Measurements from ENCODE around the gene CDKL5.
A peak's percentile ranks its signal among the peaks of the same experiment; 100 is the strongest.

CDKL5 gene

DNA sequence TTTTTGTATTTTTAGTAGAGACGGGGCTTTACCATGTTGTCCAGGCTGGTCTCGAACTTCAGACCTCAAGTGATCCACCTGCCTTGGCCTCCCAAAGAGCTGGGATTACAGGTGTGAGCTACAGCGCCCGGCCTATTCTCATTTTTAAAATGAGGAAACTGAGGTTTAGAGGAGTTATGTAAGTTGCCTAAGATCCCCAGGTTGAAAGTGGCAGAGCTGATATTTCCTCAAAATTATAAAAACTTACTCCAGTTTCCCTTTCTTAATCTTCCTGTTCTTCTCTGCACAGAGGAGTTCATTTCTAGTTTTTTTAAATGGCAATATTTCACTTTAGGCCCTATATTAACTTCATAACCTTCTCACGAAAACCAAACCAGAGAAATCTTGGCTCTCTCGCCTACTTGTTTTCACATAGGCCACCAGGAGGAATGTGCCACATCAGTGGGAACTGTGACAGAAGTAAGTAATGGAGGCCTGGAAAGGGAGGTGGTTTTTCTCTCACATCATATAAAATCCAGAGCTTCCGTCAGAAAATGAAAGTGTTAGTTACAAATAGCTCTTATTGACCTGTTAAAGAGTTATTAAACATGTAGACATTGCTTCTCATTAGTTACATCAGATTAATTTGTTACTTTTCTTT lies 262.6 kb downstream of the CDKL5 start:
- Histone ChIP-seq H3K36me3 (ENCODE audit: control insufficient read depth in 2 of 2, insufficient read depth in 2 of 2, low read length in 2 of 2) (no peaks in the 10 kb centered on the region), H3K27ac (ENCODE audit: low read length) (no peak overlapping the region), H3K27me3 (ENCODE audit: control insufficient read depth in 1 of 2, insufficient read depth in 2 of 2, low read length in 2 of 2) (peaks cover 0 to 2% of the 10 kb centered on the region in 2 donors), H3K9ac (ENCODE audit: low read length in 2 of 2) (no peak overlapping the region), H3K4me3 (ENCODE audit: low read length in 2 of 2) (no peak overlapping the region), H3K4me1 (ENCODE audit: control insufficient read depth, insufficient read depth, low read length) (no peaks in the 10 kb centered on the region), H3K9me3 (ENCODE audit: control insufficient read depth in 2 of 2, low read length in 2 of 2) (peaks cover 0 to 2% of the 10 kb centered on the region in 2 donors)

- Histone ChIP-seq H3K27ac (ENCODE audit: low read length) (no peak overlapping the region), H3K4me1 (ENCODE audit: control insufficient read depth, insufficient read depth, low read length) (no peaks in the 10 kb centered on the region), H3K36me3 (ENCODE audit: control insufficient read depth in 2 of 2, insufficient read depth in 2 of 2, low read length in 2 of 2) (no peaks in the 10 kb centered on the region), H3K4me3 (ENCODE audit: low read length in 2 of 2) (no peak overlapping the region), H3K27me3 (ENCODE audit: control insufficient read depth in 1 of 2, insufficient read depth in 2 of 2, low read length in 2 of 2) (peaks cover 0 to 2% of the 10 kb centered on the region in 2 donors), H3K9ac (ENCODE audit: low read length in 2 of 2) (no peak overlapping the region), H3K9me3 (ENCODE audit: control insufficient read depth in 2 of 2, low read length in 2 of 2) (peaks cover 0 to 2% of the 10 kb centered on the region in 2 donors)
Measured at GRCh38 chrX:18691431-18691830, 266.0 kb downstream of the CDKL5 start.

- no peak overlapping the region for H3K4me3 ChIP-seq (ENCODE audit: low read length in 2 of 2)
- H3K9me3 ChIP-seq (ENCODE audit: control insufficient read depth in 2 of 2, low read length in 2 of 2) = peaks cover 0 to 2% of the 10 kb centered on the region in 2 donors
- no peaks in the 10 kb centered on the region for H3K36me3 ChIP-seq (ENCODE audit: control insufficient read depth in 2 of 2, insufficient read depth in 2 of 2, low read length in 2 of 2)
- no peak overlapping the region for H3K27ac ChIP-seq (ENCODE audit: low read length)
- H3K9ac ChIP-seq (ENCODE audit: low read length in 2 of 2) = no peak overlapping the region
- peaks cover 0 to 4% of the 10 kb centered on the region in 2 donors for H3K27me3 ChIP-seq (ENCODE audit: control insufficient read depth in 1 of 2, insufficient read depth in 2 of 2, low read length in 2 of 2)
- H3K4me1 ChIP-seq (ENCODE audit: control insufficient read depth, insufficient read depth, low read length) = no peaks in the 10 kb centered on the region
Measured at GRCh38 chrX:18692541-18692940, 267.1 kb downstream of the CDKL5 start.

- Histone ChIP-seq H3K4me3 (ENCODE audit: low read length in 2 of 2) (no peak overlapping the region), H3K9ac (ENCODE audit: low read length in 2 of 2) (no peak overlapping the region), H3K27ac (ENCODE audit: low read length) (no peak overlapping the region), H3K27me3 (ENCODE audit: control insufficient read depth in 1 of 2, insufficient read depth in 2 of 2, low read length in 2 of 2) (peaks cover 0 to 6% of the 10 kb centered on the region in 2 donors), H3K4me1 (ENCODE audit: control insufficient read depth, insufficient read depth, low read length) (no peaks in the 10 kb centered on the region), H3K36me3 (ENCODE audit: control insufficient read depth in 2 of 2, insufficient read depth in 2 of 2, low read length in 2 of 2) (no peaks in the 10 kb centered on the region), H3K9me3 (ENCODE audit: control insufficient read depth in 2 of 2, low read length in 2 of 2) (no peaks in the 10 kb centered on the region)
Measured at GRCh38 chrX:18696653-18697052, 271.2 kb downstream of the CDKL5 start.

GRCh38 chrX:18698737-18699650 lies 273.6 kb downstream of the CDKL5 start:
- Histone ChIP-seq H3K9ac (ENCODE audit: low read length in 2 of 2) (no peak overlapping the region), H3K4me1 (ENCODE audit: control insufficient read depth, insufficient read depth, low read length) (peaks cover 4% of the 10 kb centered on the region), H3K27ac (ENCODE audit: low read length) (no peak overlapping the region), H3K9me3 (ENCODE audit: control insufficient read depth in 2 of 2, low read length in 2 of 2) (no peaks in the 10 kb centered on the region), H3K36me3 (ENCODE audit: control insufficient read depth in 2 of 2, insufficient read depth in 2 of 2, low read length in 2 of 2) (no peaks in the 10 kb centered on the region), H3K4me3 (ENCODE audit: low read length in 2 of 2) (no peak overlapping the region), H3K27me3 (ENCODE audit: control insufficient read depth in 1 of 2, insufficient read depth in 2 of 2, low read length in 2 of 2) (peaks cover 0 to 8% of the 10 kb centered on the region in 2 donors)

DNA sequence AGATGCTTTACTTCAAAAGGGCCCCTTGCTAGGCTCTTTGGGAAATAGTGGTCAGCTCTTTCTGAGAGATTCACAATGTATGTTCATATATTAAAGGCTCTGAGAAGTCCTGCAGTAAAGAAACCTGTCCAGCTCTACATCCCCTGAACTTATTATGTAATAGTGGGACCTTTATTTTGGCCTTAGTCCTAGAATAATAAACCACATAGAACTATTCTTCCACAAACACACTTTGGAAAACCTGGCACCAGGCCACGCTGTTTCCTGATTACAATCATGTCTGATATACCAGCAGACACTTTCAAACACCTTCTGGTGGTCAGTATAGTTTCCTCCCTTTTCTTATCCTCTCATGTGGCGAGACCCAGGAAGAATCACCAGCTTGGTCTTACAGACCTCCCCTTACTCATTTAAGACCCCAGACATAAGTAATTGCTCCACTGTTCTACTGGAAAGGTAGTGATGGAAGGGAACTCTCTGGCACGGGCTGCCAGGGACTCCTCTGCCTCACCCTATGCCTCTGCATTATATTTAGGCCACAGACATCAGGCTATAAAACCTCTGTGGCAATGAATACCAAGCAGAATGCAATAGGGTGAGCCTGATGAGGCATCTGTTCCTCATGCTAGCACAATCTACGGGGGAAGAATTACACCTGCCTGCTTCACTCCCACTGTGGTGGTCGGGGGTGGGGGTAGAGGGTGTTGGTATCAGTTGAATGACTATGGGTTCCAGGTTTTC lies 276.4 kb downstream of the CDKL5 start:
- peaks cover 0 to 6% of the 10 kb centered on the region in 2 donors for H3K27me3 ChIP-seq (ENCODE audit: control insufficient read depth in 1 of 2, insufficient read depth in 2 of 2, low read length in 2 of 2)
- no peaks in the 10 kb centered on the region for H3K36me3 ChIP-seq (ENCODE audit: control insufficient read depth in 2 of 2, insufficient read depth in 2 of 2, low read length in 2 of 2)
- no peak overlapping the region for H3K27ac ChIP-seq (ENCODE audit: low read length)
- no peak overlapping the region for H3K4me3 ChIP-seq (ENCODE audit: low read length in 2 of 2)
- no peak overlapping the region for H3K9ac ChIP-seq (ENCODE audit: low read length in 2 of 2)
- H3K4me1 ChIP-seq (ENCODE audit: control insufficient read depth, insufficient read depth, low read length) = peaks cover 4% of the 10 kb centered on the region
- H3K9me3 ChIP-seq (ENCODE audit: control insufficient read depth in 2 of 2, low read length in 2 of 2) = no peaks in the 10 kb centered on the region

DNA sequence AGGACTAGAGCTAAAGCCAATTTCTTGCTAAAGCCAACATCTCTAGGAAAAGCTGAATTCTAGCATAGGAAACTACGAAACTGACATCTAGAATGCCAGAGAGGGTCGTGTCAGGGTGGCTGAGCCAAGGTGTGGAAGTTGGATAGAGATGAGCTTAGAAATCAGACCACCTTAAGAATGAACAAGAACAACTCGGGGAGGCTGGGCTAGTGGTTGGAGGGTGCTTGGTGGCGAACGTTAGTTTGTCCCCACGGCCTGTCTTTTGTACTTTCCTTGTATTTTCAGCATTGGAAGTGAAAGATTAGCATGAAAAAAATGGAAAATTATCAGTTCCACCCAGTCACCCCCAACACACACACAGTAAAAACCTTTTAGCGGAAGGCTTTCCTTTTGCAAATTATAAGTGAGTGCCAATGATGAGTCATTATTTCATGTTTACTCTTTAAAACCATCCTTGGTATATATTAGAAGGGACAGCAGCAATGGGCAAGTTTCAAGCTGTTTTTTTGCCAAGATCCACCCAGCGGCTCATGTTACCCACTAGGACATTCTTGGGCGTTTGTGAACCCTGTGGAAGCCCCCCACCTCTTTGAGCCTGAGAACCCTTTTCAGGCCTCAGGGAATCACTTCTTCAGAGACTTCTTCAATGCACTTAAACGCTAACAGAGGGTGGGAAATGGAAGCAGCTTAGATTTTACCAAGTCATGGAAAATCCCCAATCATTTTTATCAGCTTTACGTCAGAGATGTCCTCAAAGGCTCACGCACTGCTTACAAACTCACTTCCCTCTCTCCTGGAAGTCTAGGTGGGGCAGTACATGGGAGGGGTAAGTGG lies 277.2 kb downstream of the CDKL5 start:
- Histone ChIP-seq H3K9me3 (ENCODE audit: control insufficient read depth in 2 of 2, low read length in 2 of 2) (no peaks in the 10 kb centered on the region), H3K4me3 (ENCODE audit: low read length in 2 of 2) (peak overlapping the region in 1 of 2 donors; percentile 15), H3K9ac (ENCODE audit: low read length in 2 of 2) (no peak overlapping the region), H3K4me1 (ENCODE audit: control insufficient read depth, insufficient read depth, low read length) (peaks cover 4% of the 10 kb centered on the region), H3K36me3 (ENCODE audit: control insufficient read depth in 2 of 2, insufficient read depth in 2 of 2, low read length in 2 of 2) (no peaks in the 10 kb centered on the region), H3K27me3 (ENCODE audit: control insufficient read depth in 1 of 2, insufficient read depth in 2 of 2, low read length in 2 of 2) (peaks cover 0 to 4% of the 10 kb centered on the region in 2 donors), H3K27ac (ENCODE audit: low read length) (no peak overlapping the region)
